Smooth muscle cell of the brain vasculature (primary cell): ENCODE measurements around the gene MMD.
"Not testable (repeated sequence)": the region's sequence is repeated elsewhere in the genome, so short reads cannot be mapped to it uniquely, and the experiment has no call there.

Experiments
- DNase-seq: peaks from one replicate; pipeline ENCODE4 v3.0.0-alpha.2; 2012; ENCODE audit warnings: low read depth, low spot score

Gene MMD

DNA sequence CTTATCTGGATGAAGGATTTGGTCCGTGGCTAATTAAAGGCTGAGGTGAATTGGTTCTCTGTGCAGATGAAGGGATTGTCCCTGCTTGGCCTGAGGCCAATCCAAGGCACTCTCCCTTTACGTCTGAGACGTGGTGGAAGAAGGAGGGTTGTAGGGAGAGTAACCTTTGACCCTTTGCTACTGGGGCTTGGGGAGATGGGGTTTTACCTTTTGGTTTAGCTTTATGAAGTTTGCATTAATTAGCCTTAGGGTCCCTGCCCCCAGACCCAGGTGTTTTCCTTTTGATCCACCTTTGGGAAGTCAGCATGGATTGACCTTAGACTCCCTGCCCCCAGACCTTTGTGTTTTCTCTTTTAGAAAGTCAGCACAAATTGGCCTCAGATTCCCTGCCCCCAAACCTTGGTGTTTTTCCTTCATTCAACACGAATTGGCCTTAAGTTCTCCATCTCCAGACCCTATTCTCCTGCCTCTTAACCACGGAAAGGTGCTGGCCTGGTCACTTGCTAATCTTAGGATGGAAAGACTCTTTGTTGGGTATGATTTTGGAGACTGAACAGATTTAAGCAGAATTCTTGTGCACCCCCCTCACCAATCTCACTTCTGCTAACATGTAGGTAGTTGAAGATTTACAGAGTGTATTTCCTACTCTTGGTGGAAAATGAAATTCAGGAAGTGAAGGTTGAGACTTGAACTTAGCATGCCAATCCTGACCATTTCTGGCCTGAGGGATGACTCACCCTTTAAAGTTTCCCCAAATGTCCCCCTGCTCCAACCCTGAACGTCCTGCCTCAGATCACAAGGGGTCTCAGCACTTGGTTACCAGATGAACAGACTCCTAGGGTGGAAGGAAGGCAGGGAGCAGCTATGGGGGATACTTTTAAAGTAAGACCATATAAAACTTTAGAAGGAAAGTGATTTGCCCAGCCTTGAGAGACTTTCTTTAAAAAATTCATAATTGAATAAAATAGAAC, 23.1 kb upstream of the MMD start:
- DNase-seq = no peak

DNA sequence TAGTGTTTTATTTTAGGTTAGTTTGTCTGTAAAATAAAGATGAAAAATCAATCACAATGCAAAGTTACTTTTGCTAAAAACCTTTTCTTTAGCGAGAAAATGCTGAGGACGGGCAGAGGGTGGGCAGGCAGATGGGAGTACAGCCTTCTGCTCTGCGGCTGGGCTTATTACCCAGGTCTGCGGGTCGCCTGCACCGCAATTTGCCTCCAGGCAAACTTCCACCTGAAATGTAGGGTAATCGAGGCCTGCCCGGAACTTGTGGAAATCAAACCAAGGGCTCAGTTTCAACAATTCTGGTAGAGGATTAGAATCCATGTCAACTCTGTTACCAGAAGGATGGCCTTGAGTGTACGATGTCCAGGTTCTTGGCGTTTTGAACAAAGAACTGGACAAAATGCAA, 22.3 kb upstream of the MMD start:
- no peak for DNase-seq

DNA sequence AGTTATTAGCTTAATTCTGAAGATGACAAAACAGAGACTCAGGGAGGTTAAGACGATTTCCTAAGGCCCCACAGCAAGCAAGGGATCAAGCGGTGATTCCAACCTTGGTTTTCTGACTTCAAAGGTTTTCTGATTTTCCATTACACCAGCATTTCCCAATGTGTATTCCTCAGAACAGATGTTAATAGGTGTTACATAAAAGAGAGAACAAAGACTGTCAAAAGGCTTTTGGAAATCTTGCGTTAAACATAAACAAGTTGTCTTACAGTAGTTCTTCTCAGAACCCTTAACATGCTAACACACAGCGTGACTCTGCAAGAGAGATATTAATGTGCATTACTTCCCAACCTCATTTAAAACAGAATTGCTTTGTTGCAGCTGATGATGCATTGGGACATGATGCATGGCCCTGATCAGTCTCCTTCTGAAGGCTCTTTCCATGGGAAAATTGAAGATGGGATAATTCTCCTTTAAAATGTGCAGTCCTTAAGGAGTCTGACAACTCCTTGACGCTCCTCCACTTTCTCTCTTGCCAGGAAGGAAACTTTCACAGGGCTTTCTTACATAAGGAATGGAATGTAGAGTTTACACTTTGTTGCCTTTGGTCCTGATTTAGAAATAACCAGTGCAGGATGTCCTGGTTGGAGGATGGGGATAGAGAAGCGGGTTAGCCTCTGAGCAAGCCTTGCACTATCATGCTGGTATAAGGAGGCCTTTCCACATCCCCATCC, 21.5 kb upstream of the MMD start:
- no peak for DNase-seq

GRCh38 chr17:55442462-55442861, 20.8 kb upstream of the MMD start:
- no peak for DNase-seq

GRCh38 chr17:55441544-55441943, 19.9 kb upstream of the MMD start:
- no peak for DNase-seq

DNA sequence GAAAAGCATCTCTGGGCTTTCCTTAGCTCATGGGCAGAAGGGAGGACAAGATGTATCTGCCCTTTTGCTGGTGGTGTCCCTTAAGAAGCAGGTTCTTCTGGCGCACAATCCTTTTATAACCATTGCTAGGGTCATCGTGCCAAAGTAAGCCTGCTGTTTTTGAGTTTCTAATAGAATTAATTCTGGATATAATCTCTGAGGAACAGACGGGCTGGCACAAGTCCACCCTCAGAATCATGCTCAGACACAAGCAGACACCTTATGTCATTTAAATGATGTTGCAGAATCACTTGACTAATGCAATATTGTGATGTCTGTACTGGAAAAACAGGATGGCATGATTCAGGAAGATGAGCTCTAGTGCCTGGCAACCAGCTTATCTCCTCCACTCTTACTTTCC, 18.8 kb upstream of the MMD start:
- no peak for DNase-seq

- no peak for DNase-seq
Measured at GRCh38 chr17:55437159-55437605, 15.5 kb upstream of the MMD start.

- no peak for DNase-seq
Measured at GRCh38 chr17:55436224-55437158, 14.9 kb upstream of the MMD start.

GRCh38 chr17:55435408-55435807, 13.8 kb upstream of the MMD start:
- no peak for DNase-seq

DNA sequence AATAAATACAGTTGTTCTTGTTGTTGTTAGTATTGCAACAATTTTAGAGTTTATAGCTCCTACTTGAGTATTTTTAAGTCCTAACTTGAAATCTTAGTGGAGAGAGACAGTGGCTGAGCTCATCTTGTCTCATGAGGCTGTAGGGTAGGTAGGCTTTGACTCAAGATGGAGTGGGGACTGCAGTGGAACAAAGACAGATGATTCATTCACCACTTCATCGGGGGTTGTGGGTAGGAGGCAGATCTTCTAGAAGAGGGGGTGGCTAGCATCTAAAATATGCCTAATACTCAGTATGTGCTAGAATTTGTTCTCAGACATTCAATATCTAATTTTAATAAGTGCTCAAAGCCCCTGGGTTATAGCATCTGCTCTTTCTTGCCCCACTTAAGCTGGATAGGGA, 13.1 kb upstream of the MMD start:
- DNase-seq = no peak

- no peak for DNase-seq
Measured at GRCh38 chr17:55433629-55434422, 12.2 kb upstream of the MMD start.

- DNase-seq = no peak
Measured at GRCh38 chr17:55433029-55433628, 11.5 kb upstream of the MMD start.

DNA sequence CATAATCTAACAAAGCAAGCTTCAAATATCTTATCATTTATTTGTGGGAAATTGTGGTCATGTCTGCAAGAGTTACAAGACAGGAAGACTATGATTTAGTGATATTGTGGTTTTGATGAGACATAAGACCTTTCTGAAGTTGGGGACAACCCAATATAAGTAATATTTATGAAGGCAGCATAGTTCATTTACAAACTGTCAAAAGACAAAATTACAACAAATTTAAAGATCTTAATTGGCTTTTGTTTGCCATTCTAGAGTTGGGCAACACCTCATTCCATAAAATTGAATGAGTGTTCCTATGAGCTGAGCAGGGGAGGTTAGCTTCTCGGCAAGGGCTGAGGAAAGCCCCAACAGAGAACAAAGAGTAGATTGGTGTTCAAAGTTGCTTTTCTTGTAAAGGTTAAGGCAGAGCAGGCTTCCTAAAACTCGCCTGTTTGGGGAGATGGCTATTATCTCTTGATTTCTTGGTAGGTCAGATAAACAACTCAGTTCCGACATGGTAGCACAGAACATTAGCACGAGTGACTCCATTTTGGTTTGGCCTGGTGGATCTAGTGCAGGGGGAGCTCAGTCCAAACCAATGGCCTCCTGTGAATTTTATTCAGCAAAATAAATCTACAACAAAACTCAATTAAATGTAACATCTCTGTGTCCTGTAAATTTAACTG, 10.9 kb upstream of the MMD start:
- DNase-seq = no peak

DNA sequence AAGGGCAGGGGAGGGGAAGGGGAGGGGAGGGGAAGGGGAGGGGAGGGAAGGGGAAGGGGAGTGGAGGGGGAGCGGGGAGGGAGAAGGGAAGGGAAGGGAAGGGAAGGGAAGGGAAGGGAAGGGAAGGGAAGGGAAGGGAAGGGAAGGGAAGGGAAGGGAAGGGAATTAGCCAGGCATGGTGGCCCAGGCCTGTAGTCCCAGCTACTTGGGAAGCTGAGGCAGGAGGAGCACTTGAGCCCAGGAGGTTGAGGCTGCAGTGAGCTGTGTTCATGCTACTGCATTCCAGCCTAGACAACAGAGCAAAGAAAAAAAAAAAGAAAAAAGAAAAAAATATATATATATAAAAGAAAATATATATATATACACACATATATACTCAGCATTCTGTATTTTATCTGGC, 10.3 kb upstream of the MMD start:
- not testable (repeated sequence) for DNase-seq

GRCh38 chr17:55430541-55431288, 9.1 kb upstream of the MMD start:
- DNase-seq = no peak

DNA sequence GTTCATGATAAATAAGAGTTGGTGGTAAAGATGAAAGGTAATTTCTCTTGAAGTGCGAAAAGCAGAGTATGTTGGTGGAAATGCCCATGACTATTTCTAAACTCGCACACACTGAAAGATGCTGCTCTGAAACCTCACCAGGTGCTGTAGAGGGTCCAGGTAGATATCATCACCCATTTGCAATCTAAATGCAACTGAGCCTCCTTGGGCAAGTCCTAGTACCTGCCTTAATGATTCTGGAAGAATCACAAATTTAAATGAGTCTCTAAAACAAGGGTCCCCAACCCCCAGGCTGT, 5.9 kb upstream of the MMD start:
- no peak for DNase-seq

GRCh38 chr17:55426851-55427586, 5.4 kb upstream of the MMD start:
- no peak for DNase-seq

GRCh38 chr17:55424893-55425540, 3.4 kb upstream of the MMD start:
- no peak for DNase-seq
